Measurements from ENCODE around the gene BIRC6.
A peak's percentile ranks its signal among the peaks of the same experiment; 100 is the strongest.
"Not testable (repeated sequence)": the region's sequence is repeated elsewhere in the genome, so short reads cannot be mapped to it uniquely, and the experiment has no call there.

Gene BIRC6

GRCh38 chr2:32450851-32451250, 94.0 kb downstream of the BIRC6 start:
- no peak for TF ChIP-seq CTCF (IDR thresholded peaks at IDR 0.05; ENCODE audit: low read depth, low read length)
- no peak overlapping the region for H3K4me3 ChIP-seq (ENCODE audit: low read depth, low read length)
- in situ Hi-C loops (cut with HindIII; ENCODE audit: low sequenced_read_pairs) = no loop called here
- DNase-seq (ENCODE audit: low read depth, low spot score) = no peak

GRCh38 chr2:32452338-32453064, 95.7 kb downstream of the BIRC6 start:
- no peak for TF ChIP-seq CTCF (IDR thresholded peaks at IDR 0.05; ENCODE audit: low read depth, low read length)
- in situ Hi-C loops (cut with HindIII; ENCODE audit: low sequenced_read_pairs) = no loop called here
- DNase-seq (ENCODE audit: low read depth, low spot score) = no peak
- H3K4me3 ChIP-seq (ENCODE audit: low read depth, low read length) = no peak overlapping the region

- no peak overlapping the region for H3K4me3 ChIP-seq (ENCODE audit: low read depth, low read length)
- DNase-seq (ENCODE audit: low read depth, low spot score) = peak; percentile 24
- in situ Hi-C loops (cut with HindIII; ENCODE audit: low sequenced_read_pairs) = no loop called here
- no peak for TF ChIP-seq CTCF (IDR thresholded peaks at IDR 0.05; ENCODE audit: low read depth, low read length)
Observed at GRCh38 chr2:32453242-32454062, 96.6 kb downstream of the BIRC6 start.

DNA sequence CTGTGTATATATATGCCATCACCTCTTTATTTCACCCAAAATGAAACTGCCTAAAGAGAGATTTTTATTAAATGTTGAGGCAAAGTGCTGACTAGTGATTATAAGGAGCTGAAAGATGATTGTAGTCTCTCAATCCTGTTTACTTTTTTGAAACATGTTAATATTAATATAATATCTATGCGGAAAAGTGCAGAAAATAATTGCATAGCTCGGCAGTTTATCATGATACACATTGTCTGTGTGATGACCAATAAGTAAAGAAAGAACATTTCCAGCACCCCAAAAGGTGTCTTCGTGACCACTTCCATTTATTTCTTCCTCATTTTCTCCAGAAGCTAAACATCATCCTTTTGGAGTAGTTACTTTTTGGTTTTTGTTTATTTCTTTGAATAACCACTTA, 99.0 kb downstream of the BIRC6 start:
- H3K4me3 ChIP-seq (ENCODE audit: low read depth, low read length) = no peak overlapping the region
- no peak for TF ChIP-seq CTCF (IDR thresholded peaks at IDR 0.05; ENCODE audit: low read depth, low read length)
- DNase-seq (ENCODE audit: low read depth, low spot score) = no peak
- in situ Hi-C loops (cut with HindIII; ENCODE audit: low sequenced_read_pairs) = no loop called here

DNA sequence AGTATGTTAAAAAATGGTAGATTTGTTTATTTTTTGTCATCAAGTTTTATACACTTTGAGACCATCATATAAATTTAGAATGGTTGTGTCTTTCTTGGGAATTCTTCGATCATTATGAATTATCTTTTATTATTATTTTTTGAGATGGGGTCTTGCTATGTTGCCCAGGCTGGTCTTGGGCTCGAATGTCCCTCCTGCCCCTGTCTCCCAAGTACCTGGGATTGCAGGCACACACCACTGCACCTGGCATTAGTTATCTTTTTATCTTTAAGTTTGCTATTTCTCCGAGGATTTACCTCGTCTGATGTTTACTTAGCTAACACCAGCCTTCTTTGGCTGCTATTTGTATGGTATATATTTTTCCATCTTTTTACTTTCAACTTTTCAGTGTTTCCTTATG, 100.0 kb downstream of the BIRC6 start:
- DNase-seq (ENCODE audit: low read depth, low spot score) = no peak

GRCh38 chr2:32457814-32458213, 101.0 kb downstream of the BIRC6 start:
- DNase-seq (ENCODE audit: low read depth, low spot score) = no peak
- no peak for TF ChIP-seq CTCF (IDR thresholded peaks at IDR 0.05; ENCODE audit: low read depth, low read length)
- in situ Hi-C loops (cut with HindIII; ENCODE audit: low sequenced_read_pairs) = no loop called here
- no peak overlapping the region for H3K4me3 ChIP-seq (ENCODE audit: low read depth, low read length)

More for the DNA sequence above, 100.0 kb downstream of the BIRC6 start:
- H3K4me3 ChIP-seq (ENCODE audit: low read depth, low read length) = no peak overlapping the region
- in situ Hi-C loops (cut with HindIII; ENCODE audit: low sequenced_read_pairs) = no loop called here
- TF ChIP-seq CTCF (IDR thresholded peaks at IDR 0.05; ENCODE audit: low read depth, low read length) = no peak

- in situ Hi-C loops (cut with HindIII; ENCODE audit: low sequenced_read_pairs); H3K4me3 ChIP-seq (ENCODE audit: low read depth, low read length); DNase-seq (ENCODE audit: low read depth, low spot score): not testable (repeated sequence)
Observed at GRCh38 chr2:32460861-32461260, 104.0 kb downstream of the BIRC6 start.

Data from astrocyte of the spinal cord (primary cell).